HG03066 (cell line): ENCODE results near the gene PUM1.
"Not testable (repeated sequence)": the region's sequence is repeated elsewhere in the genome, so short reads cannot be mapped to it uniquely, and the experiment has no call there.

Experiments used
- ATAC-seq: cut with Tn5 transposase; IDR thresholded peaks from one replicate; pipeline ENCODE4 v1.9.1; 2021; ENCODE audit warnings: low read depth; ENCODE audit not compliant: unreplicated experiment

PUM1 gene

GRCh38 chr1:31064111-31064717 is 1.3 kb downstream of the PUM1 start:
- ATAC-seq, result no peak

DNA sequence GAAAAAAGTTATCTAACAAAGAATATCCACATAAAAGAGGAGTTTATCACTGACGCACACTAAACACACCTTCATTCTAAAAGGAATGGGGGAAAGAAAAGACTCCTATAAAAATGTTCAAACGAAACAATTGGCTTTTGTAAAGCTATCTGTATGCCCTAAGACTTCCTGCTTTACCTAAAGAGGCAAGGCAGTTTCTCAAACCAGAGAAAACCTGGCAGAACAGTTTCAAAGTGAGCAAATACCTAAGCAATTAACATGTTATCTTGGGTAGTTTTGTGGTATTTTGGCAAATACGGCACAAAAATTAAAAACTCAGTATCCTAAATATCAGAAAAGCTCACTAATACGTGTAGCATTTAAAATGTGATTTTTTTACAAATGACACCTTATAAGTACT is 1.9 kb downstream of the PUM1 start:
- no peak for ATAC-seq

GRCh38 chr1:31062867-31063380 is 2.6 kb downstream of the PUM1 start:
- no peak for ATAC-seq

DNA sequence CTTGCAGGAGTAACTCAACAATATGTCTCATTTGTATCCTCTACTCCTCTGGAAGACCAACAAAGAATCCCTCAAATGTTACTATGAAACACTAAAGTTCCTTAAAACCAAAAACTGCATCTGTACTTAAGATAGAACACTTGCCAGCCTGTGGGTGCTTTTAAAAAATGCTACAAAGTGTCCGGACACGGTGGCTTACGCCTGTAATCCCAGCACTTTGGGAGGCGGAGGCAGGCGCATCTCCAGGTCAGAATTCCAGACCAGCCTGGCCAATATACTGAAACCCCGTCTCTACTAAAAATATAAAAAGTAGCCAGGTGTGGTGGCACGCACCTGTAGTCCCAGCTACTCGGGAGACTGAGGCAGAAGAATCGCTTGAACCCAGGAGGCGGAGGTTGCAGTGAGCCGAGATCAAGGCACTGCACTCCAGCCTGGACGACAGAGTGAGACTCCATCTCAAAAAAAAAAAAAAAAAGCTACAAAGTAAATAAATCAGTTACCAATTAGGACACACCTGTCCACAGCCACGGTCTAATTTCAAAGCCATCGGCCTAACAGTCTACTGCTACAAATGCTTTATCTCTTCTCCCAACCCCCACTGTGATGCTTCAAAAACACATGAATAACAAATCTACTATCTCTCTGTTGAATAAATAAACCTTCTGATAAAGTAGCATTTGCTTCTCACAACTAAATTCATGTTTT is 3.2 kb downstream of the PUM1 start:
- not testable (repeated sequence) for ATAC-seq

- ATAC-seq, result no peak
Observed at GRCh38 chr1:31058012-31058411, 7.5 kb downstream of the PUM1 start.

DNA sequence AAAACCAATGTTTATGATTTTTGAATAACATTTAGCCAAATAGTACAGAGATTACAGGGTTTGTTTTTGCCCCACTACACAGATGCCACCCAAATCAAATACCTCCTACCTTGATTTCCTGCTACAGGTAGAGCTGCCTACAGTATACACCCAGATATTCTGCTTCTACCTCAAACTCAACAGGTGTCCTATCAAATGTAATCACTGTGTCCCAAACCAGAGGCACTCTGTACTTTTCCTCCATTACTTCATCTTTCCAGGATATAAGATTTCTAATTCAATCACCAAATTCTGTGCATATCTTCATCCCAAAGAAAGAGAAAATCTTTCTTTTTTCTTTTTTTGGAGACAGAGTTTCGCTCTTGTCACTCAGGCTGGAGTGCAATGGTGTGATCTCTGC is 9.6 kb downstream of the PUM1 start:
- ATAC-seq, result no peak

DNA sequence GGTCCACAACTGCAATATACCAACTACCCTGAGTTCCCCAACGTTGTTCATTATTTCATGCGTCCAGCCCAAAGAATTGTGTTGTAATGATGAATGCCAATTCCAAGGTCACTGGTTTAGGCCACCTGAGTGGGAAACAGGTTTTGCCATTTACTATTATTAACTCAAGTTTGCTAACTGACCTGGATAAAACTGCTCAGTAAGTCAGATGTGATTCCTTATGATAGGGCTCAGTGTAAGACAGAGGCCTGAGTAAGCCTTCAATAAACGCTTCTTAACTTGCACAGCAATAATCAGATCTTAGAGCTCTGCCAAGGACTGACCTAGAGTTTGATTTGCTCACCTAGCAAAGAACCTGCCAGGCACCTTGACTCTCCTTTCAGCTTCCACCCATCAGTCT is 10.0 kb downstream of the PUM1 start:
- ATAC-seq, result no peak

DNA sequence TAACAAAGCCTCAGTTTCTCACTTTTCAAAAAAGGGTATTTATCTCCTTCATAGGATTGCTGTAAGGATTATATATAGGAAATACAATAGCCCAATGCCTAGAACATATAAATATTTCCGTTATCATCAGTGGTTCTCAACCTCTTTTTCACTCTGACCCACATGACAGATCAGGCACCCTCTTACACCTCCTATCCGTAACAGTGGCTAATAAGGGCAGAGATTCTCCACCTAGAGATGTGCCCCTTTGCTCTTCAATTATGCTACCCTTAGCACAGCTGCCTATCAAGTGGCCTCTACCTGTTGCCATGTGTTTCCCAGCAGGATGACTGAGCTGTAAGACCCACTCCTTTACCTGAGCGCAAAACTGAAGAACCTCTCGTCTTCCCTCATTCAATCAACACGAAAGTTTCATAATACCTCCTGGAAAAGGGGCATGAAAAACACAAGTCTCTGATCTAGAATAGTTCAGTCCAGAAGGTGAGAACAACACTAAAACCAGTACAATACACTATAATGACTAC is 10.5 kb downstream of the PUM1 start:
- no peak for ATAC-seq

DNA sequence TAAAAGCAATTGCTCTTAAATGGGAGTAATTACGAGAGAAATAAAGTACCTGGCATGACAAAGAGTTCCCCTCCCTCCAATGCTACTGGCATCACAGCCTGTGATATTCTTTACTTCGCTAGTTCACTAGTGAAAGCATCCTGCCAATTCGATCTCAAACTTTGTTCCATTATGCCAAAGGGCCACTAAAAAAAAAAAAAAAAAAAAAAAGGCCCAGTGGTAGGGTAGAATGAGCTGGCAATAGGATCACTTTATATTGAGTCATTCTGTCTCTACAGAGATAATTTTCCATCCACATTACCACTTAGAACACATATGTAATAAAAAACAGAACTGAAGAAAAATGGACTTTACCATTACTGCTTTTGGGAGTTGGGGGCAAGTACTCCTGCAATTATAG is 11.2 kb downstream of the PUM1 start:
- no peak for ATAC-seq

GRCh38 chr1:31052613-31053012 is 12.9 kb downstream of the PUM1 start:
- not testable (repeated sequence) for ATAC-seq

GRCh38 chr1:31051611-31052010 is 13.9 kb downstream of the PUM1 start:
- no peak for ATAC-seq

- ATAC-seq, result not testable (repeated sequence)
Observed at GRCh38 chr1:31047507-31047906, 18.0 kb downstream of the PUM1 start.

DNA sequence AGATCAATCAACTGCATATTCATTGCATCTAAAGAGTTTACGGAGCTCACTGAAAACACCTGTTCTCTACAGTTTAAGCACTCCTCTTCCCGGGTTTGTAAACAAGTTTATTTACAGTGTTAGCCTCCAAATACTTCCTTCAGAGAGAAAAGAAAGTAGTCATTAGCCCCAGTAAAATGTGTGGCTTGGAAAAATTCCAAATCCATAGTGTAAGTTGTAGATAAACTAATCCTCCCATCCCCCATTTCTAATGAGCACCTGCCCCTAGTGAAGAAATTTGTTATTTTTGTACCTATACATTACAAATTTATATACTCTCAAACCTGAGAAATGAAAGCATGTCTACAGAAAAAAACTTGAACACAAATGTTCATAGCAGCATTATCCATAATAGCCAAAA is 21.9 kb downstream of the PUM1 start:
- no peak for ATAC-seq

GRCh38 chr1:31042656-31043055 is 22.9 kb downstream of the PUM1 start:
- ATAC-seq, result no peak

GRCh38 chr1:31041529-31041928 is 24.0 kb downstream of the PUM1 start:
- no peak for ATAC-seq

DNA sequence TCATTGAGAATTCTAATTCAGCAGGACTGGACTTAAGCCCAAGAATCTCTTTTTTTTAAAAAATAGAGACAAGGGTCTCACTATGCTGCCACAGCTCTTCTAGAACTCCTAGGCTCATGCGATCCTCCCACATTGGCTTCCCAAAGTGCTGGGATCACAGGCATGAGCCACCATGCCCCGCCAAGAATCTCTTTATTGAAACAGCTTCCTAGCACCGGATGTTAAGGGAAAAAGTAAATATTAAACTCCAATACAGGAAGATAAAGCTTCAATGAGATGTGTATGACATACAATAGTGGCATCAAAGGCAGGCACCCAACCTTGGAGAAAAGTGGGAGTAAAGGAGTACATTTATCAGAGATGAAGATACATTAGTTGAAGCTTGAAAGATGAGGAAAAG is 25.5 kb downstream of the PUM1 start:
- ATAC-seq, result no peak

DNA sequence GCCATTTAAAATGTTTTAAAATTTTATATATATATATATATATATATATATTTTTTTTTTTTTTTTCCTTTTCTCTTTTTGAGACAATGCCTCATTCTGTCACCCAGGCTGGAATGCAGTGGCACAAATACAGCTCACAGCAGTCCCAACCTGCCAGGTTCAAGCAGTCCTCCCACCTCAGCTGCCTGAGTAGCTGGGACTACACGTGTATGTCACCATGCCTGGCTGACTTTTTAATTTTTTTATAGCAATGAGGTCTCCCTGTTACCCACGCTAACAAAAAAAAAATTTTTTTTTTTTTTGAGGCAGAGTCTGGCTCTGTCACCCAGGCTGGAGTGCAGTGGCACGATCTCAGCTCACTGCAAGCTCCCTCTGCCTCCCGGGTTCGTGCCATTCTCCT is 26.6 kb downstream of the PUM1 start:
- ATAC-seq, result not testable (repeated sequence)

DNA sequence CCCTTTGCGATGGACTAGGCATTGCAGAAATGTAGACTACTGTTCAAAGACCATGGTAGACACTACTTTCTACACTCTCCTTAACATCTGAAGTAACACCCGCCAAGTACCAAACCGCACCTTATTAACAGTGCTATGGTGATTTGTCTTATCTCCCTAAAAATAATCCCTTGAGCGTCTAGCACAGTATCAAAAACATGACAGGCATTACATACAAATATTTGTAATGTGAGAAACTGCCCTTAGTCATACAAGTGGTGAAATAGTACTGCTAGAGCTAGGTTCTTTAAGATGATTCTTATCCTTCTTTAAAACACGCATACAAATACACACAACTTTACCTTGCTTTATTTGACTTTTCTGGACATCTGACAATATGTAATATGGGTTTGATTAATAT is 27.2 kb downstream of the PUM1 start:
- no peak for ATAC-seq

DNA sequence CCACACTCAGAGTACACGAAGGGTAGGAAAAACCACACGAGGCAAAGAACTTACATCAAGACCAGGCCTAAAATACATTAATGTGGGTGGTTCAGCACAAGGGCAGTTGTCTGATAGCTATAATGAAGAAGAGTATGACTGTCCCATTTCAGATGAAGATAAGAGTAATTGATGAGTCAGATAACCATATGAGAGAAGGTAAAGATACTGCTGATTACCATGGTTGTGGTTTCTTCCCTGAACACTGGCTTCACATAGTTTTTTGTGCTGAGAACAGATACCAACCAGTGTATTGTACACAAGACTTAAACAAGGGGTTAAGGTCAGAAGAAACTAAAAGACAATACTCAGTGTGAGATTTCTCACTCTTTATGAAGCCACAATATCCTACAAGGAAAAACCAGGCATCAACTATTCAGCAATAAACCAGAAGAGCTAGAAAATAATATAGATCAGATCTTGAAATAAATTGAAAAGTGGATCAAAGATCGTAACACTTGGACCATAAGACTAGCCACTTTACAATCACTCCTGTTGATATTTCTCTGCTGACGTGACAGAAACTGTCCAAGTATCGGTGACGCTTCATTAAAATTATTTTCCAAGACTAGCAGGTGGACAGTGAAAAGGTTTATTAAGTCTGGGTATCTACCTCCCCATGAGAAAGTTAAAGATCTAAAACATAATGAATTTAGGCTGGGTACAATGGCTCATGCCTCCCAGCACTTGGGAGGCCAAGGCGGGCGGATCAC is 28.6 kb downstream of the PUM1 start:
- no peak for ATAC-seq

- ATAC-seq, result no peak
Observed at GRCh38 chr1:31033598-31033997, 31.9 kb downstream of the PUM1 start.

DNA sequence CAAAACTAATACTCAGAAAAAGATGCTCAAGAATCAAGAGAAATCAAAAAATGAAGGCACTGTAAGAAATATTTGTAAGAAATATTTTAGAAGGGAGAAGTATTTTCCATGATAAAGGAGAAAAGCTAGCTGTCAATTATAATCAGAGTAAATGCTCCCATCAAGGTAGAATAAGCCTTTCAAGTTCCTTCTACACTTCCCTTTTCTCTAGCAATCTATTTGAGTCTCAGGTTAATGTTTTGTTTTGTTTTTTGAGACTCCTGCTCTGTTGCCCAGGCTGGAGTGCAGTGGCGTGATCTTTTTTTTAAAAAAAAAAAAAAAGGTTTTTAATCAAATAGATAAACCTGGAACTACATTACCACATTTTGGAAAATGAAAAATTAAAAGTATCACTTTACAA is 33.3 kb downstream of the PUM1 start:
- ATAC-seq, result no peak
